Measurements from ENCODE around the gene ZNF184.
A peak's percentile ranks its signal among the peaks of the same experiment; 100 is the strongest.
"Not testable (repeated sequence)": the region's sequence is repeated elsewhere in the genome, so short reads cannot be mapped to it uniquely, and the experiment has no call there.

ZNF184 gene

GRCh38 chr6:27424851-27425250 lies 48.1 kb downstream of the ZNF184 start:
- not testable (repeated sequence) for DNase-seq (ENCODE audit: low read depth)

GRCh38 chr6:27422651-27423332 lies 50.1 kb downstream of the ZNF184 start:
- no peak for DNase-seq (ENCODE audit: low read depth)

GRCh38 chr6:27419363-27419762 lies 53.5 kb downstream of the ZNF184 start:
- no peak for DNase-seq (ENCODE audit: low read depth)

GRCh38 chr6:27415898-27416297 lies 57.0 kb downstream of the ZNF184 start:
- DNase-seq (ENCODE audit: low read depth) = no peak

- peak; percentile 11 for DNase-seq (ENCODE audit: low read depth)
Observed at GRCh38 chr6:27414996-27415395, 57.9 kb downstream of the ZNF184 start.

GRCh38 chr6:27414300-27414699 lies 58.6 kb downstream of the ZNF184 start:
- DNase-seq (ENCODE audit: low read depth) = no peak

GRCh38 chr6:27407153-27407814 lies 65.6 kb downstream of the ZNF184 start:
- DNase-seq (ENCODE audit: low read depth) = no peak

- DNase-seq (ENCODE audit: low read depth) = no peak
Observed at GRCh38 chr6:27406085-27406484, 66.8 kb downstream of the ZNF184 start.

- DNase-seq (ENCODE audit: low read depth) = no peak
Observed at GRCh38 chr6:27400877-27401642, 71.8 kb downstream of the ZNF184 start.
